Stimulated activated CD8-positive, alpha-beta memory T cell treated with anti-CD3 and anti-CD28 coated beads, Interleukin-7, amount 100 ng/mL, for 48 hours (primary cell): ENCODE data around the gene ZNF592.

Experiments used
- DNase-seq, 2 donors: peaks; one replicate each; pipeline ENCODE4 v3.0.0-alpha.2; 2020; ENCODE audit warnings: low read depth in 1 of 2; ENCODE audit errors: extremely low read depth in 1 of 2

The ZNF592 gene

DNA sequence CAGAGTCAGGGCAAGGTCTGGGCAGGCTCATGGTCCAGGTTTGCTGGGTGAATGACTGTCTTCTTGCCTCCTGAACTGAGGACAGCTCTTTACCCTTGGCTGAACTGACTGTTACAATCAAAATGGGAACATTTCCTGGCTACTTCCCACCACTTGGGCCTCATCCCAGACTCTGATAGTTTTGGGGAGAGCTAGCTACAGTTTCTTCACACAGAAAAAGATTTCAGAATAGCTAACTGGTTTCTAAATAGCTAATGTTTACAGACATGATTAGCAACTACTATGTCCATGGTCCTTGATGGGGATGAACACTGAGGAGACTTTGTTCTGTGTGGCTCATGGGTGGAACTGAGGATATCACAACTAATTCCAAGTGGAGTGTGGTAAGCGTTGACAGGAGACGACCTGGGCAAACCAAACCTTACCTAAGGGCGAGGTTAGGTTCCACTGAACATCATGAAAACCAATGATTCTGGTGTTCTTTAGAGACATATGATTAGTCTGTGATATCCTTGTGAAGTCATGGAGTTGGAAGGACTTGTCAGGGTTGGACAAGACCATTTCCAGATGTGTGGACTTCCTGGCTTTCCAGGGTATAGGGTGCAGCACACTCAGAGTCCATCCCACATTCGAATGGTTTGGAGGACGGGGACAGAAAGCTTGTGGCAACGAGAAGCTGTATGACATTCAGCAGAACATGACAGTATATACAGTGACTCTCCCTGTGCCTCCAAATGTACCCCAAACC, 76.0 kb downstream of the ZNF592 start:
- no peak for DNase-seq

GRCh38 chr15:84826369-84826823, 78.0 kb downstream of the ZNF592 start:
- no peak for DNase-seq

GRCh38 chr15:84827246-84827645, 78.9 kb downstream of the ZNF592 start:
- no peak for DNase-seq

- DNase-seq = no peak
Observed at GRCh38 chr15:84828086-84828908, 79.9 kb downstream of the ZNF592 start.

DNA sequence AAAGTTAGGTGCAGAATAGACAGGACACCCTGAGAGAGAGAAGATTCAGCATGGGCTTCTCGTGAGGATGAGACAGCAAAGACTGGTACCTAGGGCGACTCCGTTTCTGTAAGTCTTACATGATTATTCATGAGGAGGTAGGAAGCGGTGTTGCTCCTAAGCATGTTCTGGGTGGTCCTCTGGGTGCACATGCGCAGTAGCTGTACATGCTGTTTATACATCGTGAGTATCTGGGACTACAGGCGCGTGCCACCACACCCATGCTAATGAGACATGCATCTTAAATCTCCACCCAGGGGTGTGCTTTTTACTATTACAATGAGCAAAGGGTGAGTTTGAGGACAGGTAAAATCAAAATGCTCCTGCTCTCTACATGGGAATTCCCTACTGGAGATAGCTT, 81.0 kb downstream of the ZNF592 start:
- DNase-seq = no peak

DNA sequence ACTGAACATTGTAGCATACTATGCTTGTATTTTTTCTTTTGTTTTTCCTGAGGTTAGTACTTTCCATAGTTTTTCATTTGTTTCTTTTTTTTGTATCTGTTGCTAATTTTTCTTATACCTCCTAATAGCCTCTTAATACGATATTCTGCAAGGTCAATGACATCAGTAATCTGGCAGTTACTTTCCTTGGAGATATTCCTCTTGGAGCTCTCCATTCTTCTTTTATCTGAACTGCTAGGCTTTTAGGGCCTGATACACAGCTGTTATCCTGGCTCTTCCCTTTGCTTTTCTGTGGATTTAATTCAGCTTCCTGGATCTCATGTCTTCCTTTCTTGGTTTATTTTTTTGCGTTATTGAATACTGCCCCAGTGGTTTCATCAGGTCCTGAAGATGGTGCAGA, 81.6 kb downstream of the ZNF592 start:
- no peak for DNase-seq

DNA sequence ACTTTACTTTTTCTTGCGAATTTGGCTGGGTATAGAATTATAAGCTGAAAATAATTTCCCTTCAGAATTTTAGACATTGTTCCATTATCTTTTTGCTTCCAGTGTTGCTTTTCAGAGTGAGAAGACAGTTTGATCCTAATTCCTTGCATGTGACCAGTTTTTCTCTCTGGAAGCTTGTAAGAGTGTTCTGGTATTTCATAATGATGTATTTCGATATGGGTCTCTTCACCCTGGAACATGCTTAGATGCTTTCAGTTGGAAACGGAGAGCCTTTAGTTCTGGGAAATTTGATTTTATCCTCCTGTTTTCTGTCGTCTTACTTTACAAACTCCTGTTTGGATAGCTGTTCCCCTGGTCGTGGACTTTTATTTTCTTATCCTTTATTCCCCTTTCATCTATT, 82.6 kb downstream of the ZNF592 start:
- DNase-seq = no peak

DNA sequence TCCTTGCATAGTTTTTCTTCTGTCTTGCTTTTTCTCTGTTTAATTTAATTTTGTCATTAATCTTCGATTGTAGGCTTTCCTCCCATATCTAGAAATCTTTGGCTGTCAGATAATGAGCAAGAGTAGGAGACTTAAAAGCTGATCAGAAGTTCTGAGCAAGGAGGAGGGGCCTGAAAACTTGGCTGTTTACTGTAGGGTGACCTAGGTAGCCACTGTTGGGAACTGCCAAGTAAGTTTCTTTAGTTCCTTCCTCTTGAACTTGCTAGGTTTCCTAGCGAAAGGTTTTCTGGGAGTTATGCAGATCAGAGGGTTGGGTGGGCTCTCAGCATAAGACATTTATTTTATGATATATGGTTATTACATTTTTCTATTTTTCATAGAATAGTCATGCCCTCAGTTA, 83.2 kb downstream of the ZNF592 start:
- no peak for DNase-seq

GRCh38 chr15:84832448-84833040, 84.2 kb downstream of the ZNF592 start:
- no peak for DNase-seq

- no peak for DNase-seq
Observed at GRCh38 chr15:84833447-84834228, 85.2 kb downstream of the ZNF592 start.

DNA sequence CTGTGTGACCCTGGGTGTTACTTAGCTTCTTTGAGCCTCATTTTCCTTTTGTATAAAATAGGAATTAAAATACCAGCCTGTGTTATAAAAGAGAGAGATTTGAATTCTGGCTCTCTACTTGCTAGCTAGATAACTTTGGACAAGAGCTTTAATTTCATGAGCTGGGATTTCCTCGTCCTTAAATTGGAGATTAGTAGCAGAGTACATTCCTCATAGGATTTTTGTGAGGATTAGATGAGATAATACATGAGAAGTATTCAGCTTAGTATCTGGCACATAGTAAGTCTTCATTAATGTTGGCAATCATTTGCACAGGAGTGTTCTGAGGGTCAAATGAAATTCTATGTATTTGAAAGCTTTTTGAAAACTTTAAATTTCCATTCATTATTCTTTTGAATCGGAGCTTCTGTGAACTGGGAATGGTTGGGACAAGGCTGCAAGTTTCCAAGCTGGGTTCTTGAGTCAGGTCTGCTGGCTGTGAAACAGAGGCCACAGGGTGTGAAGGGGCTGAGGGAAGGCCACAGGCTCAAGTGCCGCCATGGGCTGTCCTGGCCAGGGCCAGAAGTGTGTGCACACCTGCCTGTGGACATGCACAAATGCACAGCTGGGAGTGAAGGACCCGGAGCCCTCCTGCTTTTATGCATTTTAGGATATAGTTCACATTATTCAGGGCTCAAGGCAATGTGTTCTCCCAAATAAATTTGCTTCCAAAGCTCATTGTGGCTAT, 86.0 kb downstream of the ZNF592 start:
- no peak for DNase-seq

- DNase-seq = no peak
Observed at GRCh38 chr15:84834969-84835368, 86.6 kb downstream of the ZNF592 start.

DNA sequence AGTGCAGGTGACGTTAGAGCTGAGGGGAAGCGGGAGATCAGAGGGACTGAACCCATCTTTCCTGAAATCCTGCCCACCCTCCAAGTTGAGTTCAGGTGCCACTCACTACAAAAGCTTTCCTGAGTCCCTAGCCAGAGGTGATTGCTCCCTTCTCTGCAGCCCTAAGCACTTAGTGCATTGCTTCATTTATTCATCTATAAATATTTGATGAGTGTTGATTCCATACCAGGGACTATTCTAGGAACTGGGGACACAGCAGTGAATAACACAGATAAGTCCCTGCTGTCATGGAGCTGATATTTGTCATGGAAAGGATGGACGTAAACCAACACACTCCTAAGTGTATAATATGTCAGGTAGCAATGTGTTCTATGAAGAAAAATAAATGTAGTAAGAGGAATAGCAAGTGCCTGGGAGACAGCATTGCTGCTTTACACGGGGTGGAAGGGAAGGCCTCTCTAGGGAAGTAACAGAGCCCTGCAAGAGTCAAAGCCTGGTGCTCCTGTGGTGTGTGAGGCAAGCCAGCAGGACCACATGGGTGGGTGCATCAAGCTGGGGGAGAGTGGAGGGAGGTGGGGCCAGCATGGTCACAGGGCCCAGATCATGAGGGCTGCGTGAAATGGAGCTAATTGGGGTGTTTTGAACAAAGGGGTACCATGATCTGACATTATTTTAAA, 87.4 kb downstream of the ZNF592 start:
- no peak for DNase-seq

GRCh38 chr15:84836844-84837243, 88.5 kb downstream of the ZNF592 start:
- DNase-seq = no peak

GRCh38 chr15:84839714-84840113, 91.3 kb downstream of the ZNF592 start:
- DNase-seq = no peak

GRCh38 chr15:84840255-84840654, 91.9 kb downstream of the ZNF592 start:
- DNase-seq = no peak

- no peak for DNase-seq
Observed at GRCh38 chr15:84840741-84841429, 92.5 kb downstream of the ZNF592 start.

DNA sequence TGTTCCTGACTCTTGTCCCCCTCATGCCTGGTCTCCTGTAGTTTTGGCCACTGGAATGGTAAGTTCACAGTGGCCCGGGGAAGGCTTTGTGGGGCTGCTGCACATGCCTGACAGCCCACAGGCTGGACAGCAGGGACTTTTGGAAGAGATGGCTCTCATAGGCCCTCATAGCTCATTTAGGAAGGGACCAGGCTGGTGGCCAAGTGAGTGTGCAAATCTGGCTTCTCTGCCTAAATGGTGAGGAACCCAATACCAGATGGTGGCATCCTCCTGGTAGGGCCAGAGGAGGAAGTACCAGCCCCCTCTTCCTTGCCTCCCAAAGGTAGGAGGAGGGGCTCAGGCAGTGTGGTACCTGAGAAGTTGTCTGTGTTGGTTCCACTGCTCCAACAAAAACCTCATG, 94.4 kb downstream of the ZNF592 start:
- DNase-seq = no peak

- no peak for DNase-seq
Observed at GRCh38 chr15:84844964-84845363, 96.6 kb downstream of the ZNF592 start.
